ENCODE measurements around the gene RNU1-2. TPM values are rescaled to one million over a fixed set of nuclear protein-coding genes. Genes with fewer than 3 reads are reported as not detected.

The RNU1-2 gene
- total RNA-seq, 1 donor from 2014 or later = 1,356 TPM

GRCh38 chr1:16925635-16926490 is 30.1 kb downstream of the RNU1-2 start:
- Histone ChIP-seq H3K79me2 (ENCODE audit: insufficient read depth, low read length) (no peaks in the 10 kb centered on the region), H4K20me1 (ENCODE audit: insufficient read depth, low read length) (peaks cover 37% of the 10 kb centered on the region), H3K9me3 (ENCODE audit: insufficient read depth, low read depth, low read length) (no peaks in the 10 kb centered on the region), H3K4me1 (ENCODE audit: insufficient read depth, low read length) (peaks cover 10% of the 10 kb centered on the region), H3K4me2 (ENCODE audit: low read length) (no peak overlapping the region), H3K9ac (ENCODE audit: low read length) (no peak overlapping the region), H3K36me3 (ENCODE audit: insufficient read depth, low read length) (no peaks in the 10 kb centered on the region), H3K27ac (ENCODE audit: low read depth, low read length) (no peak overlapping the region), H3K4me3 (ENCODE audit: insufficient read depth, low read depth, low read length) (no peak overlapping the region), H2AFZ (ENCODE audit: low read depth, low read length) (no peak overlapping the region), H3K27me3 (ENCODE audit: insufficient read depth, low read length) (no peaks in the 10 kb centered on the region)
- H3K27me3 Mint-ChIP-seq (ENCODE audit: low read depth, unreplicated experiment) = peaks cover 22% of the 10 kb centered on the region
- H3K9me3 Mint-ChIP-seq (ENCODE audit: unreplicated experiment) = no peaks in the 10 kb centered on the region
- no peak for TF ChIP-seq EZH2 (IDR thresholded peaks at IDR 0.05; ENCODE audit: insufficient read depth, low read length)
- no peak for TF ChIP-seq CTCF (IDR thresholded peaks at IDR 0.05; ENCODE audit: insufficient read depth, low read depth, low read length)
- H3K27ac Mint-ChIP-seq (ENCODE audit: unreplicated experiment) = peak overlapping the region; percentile 85
- FAIRE-seq (no peak), DNase-seq (ENCODE audit: low read depth) (no peak)
- peaks cover 6% of the 10 kb centered on the region for H3K4me1 Mint-ChIP-seq (ENCODE audit: low read depth, unreplicated experiment)
- peaks cover 10% of the 10 kb centered on the region for H3K36me3 Mint-ChIP-seq (ENCODE audit: low read depth, unreplicated experiment)
- H3K4me3 Mint-ChIP-seq (ENCODE audit: unreplicated experiment) = no peak overlapping the region

GRCh38 chr1:16926491-16927073 is 30.8 kb downstream of the RNU1-2 start:
- H3K79me2 ChIP-seq (ENCODE audit: insufficient read depth, low read length) = no peaks in the 10 kb centered on the region
- Mint-ChIP-seq H3K4me1 (ENCODE audit: low read depth, unreplicated experiment) (peaks cover 4% of the 10 kb centered on the region), H3K27ac (ENCODE audit: unreplicated experiment) (no peak overlapping the region), H3K9me3 (ENCODE audit: unreplicated experiment) (no peaks in the 10 kb centered on the region), H3K27me3 (ENCODE audit: low read depth, unreplicated experiment) (peaks cover 22% of the 10 kb centered on the region), H3K4me3 (ENCODE audit: unreplicated experiment) (no peak overlapping the region), H3K36me3 (ENCODE audit: low read depth, unreplicated experiment) (peaks cover 10% of the 10 kb centered on the region)
- no peaks in the 10 kb centered on the region for H3K27me3 ChIP-seq (ENCODE audit: insufficient read depth, low read length)
- no peaks in the 10 kb centered on the region for H3K9me3 ChIP-seq (ENCODE audit: insufficient read depth, low read depth, low read length)
- no peak overlapping the region for H3K4me3 ChIP-seq (ENCODE audit: insufficient read depth, low read depth, low read length)
- H3K27ac ChIP-seq (ENCODE audit: low read depth, low read length) = no peak overlapping the region
- FAIRE-seq (no peak), DNase-seq (ENCODE audit: low read depth) (no peak)
- no peak for TF ChIP-seq EZH2 (IDR thresholded peaks at IDR 0.05; ENCODE audit: insufficient read depth, low read length)
- no peak for TF ChIP-seq CTCF (IDR thresholded peaks at IDR 0.05; ENCODE audit: insufficient read depth, low read depth, low read length)
- no peak overlapping the region for H2AFZ ChIP-seq (ENCODE audit: low read depth, low read length)
- peaks cover 37% of the 10 kb centered on the region for H4K20me1 ChIP-seq (ENCODE audit: insufficient read depth, low read length)
- peaks cover 6% of the 10 kb centered on the region for H3K4me1 ChIP-seq (ENCODE audit: insufficient read depth, low read length)
- no peaks in the 10 kb centered on the region for H3K36me3 ChIP-seq (ENCODE audit: insufficient read depth, low read length)
- no peak overlapping the region for H3K4me2 ChIP-seq (ENCODE audit: low read length)
- H3K9ac ChIP-seq (ENCODE audit: low read length) = no peak overlapping the region

GRCh38 chr1:16927256-16927655 is 31.5 kb downstream of the RNU1-2 start:
- H3K36me3 ChIP-seq (ENCODE audit: insufficient read depth, low read length) = no peaks in the 10 kb centered on the region
- Mint-ChIP-seq H3K4me3 (ENCODE audit: unreplicated experiment) (no peak overlapping the region), H3K36me3 (ENCODE audit: low read depth, unreplicated experiment) (peaks cover 10% of the 10 kb centered on the region), H3K27ac (ENCODE audit: unreplicated experiment) (peak overlapping the region; percentile 21), H3K27me3 (ENCODE audit: low read depth, unreplicated experiment) (peaks cover 18% of the 10 kb centered on the region), H3K9me3 (ENCODE audit: unreplicated experiment) (no peaks in the 10 kb centered on the region), H3K4me1 (ENCODE audit: low read depth, unreplicated experiment) (no peaks in the 10 kb centered on the region)
- no peaks in the 10 kb centered on the region for H3K27me3 ChIP-seq (ENCODE audit: insufficient read depth, low read length)
- DNase-seq (ENCODE audit: low read depth) (no peak), FAIRE-seq (no peak)
- H3K4me2 ChIP-seq (ENCODE audit: low read length) = no peak overlapping the region
- no peaks in the 10 kb centered on the region for H3K4me1 ChIP-seq (ENCODE audit: insufficient read depth, low read length)
- no peak overlapping the region for H3K27ac ChIP-seq (ENCODE audit: low read depth, low read length)
- H3K9me3 ChIP-seq (ENCODE audit: insufficient read depth, low read depth, low read length) = no peaks in the 10 kb centered on the region
- no peak overlapping the region for H2AFZ ChIP-seq (ENCODE audit: low read depth, low read length)
- H3K79me2 ChIP-seq (ENCODE audit: insufficient read depth, low read length) = no peaks in the 10 kb centered on the region
- TF ChIP-seq CTCF (IDR thresholded peaks at IDR 0.05; ENCODE audit: insufficient read depth, low read depth, low read length) (no peak), EZH2 (IDR thresholded peaks at IDR 0.05; ENCODE audit: insufficient read depth, low read length) (no peak)
- H3K9ac ChIP-seq (ENCODE audit: low read length) = no peak overlapping the region
- peaks cover 34% of the 10 kb centered on the region for H4K20me1 ChIP-seq (ENCODE audit: insufficient read depth, low read length)
- H3K4me3 ChIP-seq (ENCODE audit: insufficient read depth, low read depth, low read length) = no peak overlapping the region

All from astrocyte (in vitro differentiated cells and primary cell).